ENCODE data around the gene MOCOS.

The MOCOS gene

GRCh38 chr18:36273347-36273746 is 86.0 kb downstream of the MOCOS start:
- DNase-seq (ENCODE audit: low read depth) = no peak

- DNase-seq (ENCODE audit: low read depth) = no peak
Observed at GRCh38 chr18:36274083-36274715, 86.9 kb downstream of the MOCOS start.

- DNase-seq (ENCODE audit: low read depth) = no peak
Observed at GRCh38 chr18:36275561-36275960, 88.3 kb downstream of the MOCOS start.

- no peak for DNase-seq (ENCODE audit: low read depth)
Observed at GRCh38 chr18:36279001-36279400, 91.7 kb downstream of the MOCOS start.

GRCh38 chr18:36281936-36282335 is 94.6 kb downstream of the MOCOS start:
- no peak for DNase-seq (ENCODE audit: low read depth)

- no peak for DNase-seq (ENCODE audit: low read depth)
Observed at GRCh38 chr18:36283448-36283847, 96.2 kb downstream of the MOCOS start.

- no peak for DNase-seq (ENCODE audit: low read depth)
Observed at GRCh38 chr18:36284268-36284667, 97.0 kb downstream of the MOCOS start.

GRCh38 chr18:36284671-36285295 is 97.5 kb downstream of the MOCOS start:
- peak; percentile 59 for DNase-seq (ENCODE audit: low read depth)

- no peak for DNase-seq (ENCODE audit: low read depth)
Observed at GRCh38 chr18:36287653-36288052, 100.4 kb downstream of the MOCOS start.

GRCh38 chr18:36288689-36289088 is 101.4 kb downstream of the MOCOS start:
- DNase-seq (ENCODE audit: low read depth) = no peak

- no peak for DNase-seq (ENCODE audit: low read depth)
Observed at GRCh38 chr18:36294031-36294430, 106.7 kb downstream of the MOCOS start.

- no peak for DNase-seq (ENCODE audit: low read depth)
Observed at GRCh38 chr18:36295214-36295613, 107.9 kb downstream of the MOCOS start.

- no peak for DNase-seq (ENCODE audit: low read depth)
Observed at GRCh38 chr18:36295880-36296301, 108.6 kb downstream of the MOCOS start.

GRCh38 chr18:36296650-36297416 is 109.5 kb downstream of the MOCOS start:
- peak; percentile 57 for DNase-seq (ENCODE audit: low read depth)

- DNase-seq (ENCODE audit: low read depth) = no peak
Observed at GRCh38 chr18:36297417-36298125, 110.3 kb downstream of the MOCOS start, which contains the start of gene FHOD3. FHOD3 (plus strand) TSS chr18:36297713; CDS start chr18:36297836, 123 bp downstream.

GRCh38 chr18:36298126-36298741 is 110.9 kb downstream of the MOCOS start:
- DNase-seq (ENCODE audit: low read depth) = no peak

- DNase-seq (ENCODE audit: low read depth) = no peak
Observed at GRCh38 chr18:36299015-36299414, 111.7 kb downstream of the MOCOS start.

- DNase-seq (ENCODE audit: low read depth) = no peak
Observed at GRCh38 chr18:36300211-36300610, 112.9 kb downstream of the MOCOS start.

- DNase-seq (ENCODE audit: low read depth) = no peak
Observed at GRCh38 chr18:36301884-36302283, 114.6 kb downstream of the MOCOS start.

GRCh38 chr18:36302676-36303075 is 115.4 kb downstream of the MOCOS start:
- DNase-seq (ENCODE audit: low read depth) = no peak

GRCh38 chr18:36303211-36303844 is 116.0 kb downstream of the MOCOS start:
- DNase-seq (ENCODE audit: low read depth) = no peak
